NCI-H2081 treated with DMSO at 0.1 percent for 48 hours (cell line): Measurements from ENCODE around the gene HSPB1.
"Not testable (repeated sequence)": the region's sequence is repeated elsewhere in the genome, so short reads cannot be mapped to it uniquely, and the experiment has no call there.

Experiments
- DNase-seq: peaks from one replicate; lab custom pipeline; 2025; lab: John Stamatoyannopoulos, UW

HSPB1 gene

GRCh38 chr7:76281706-76282343 is 20.6 kb upstream of the HSPB1 start:
- no peak for DNase-seq

GRCh38 chr7:76282344-76283253 is 19.9 kb upstream of the HSPB1 start:
- DNase-seq, result no peak

GRCh38 chr7:76283254-76284159 is 19.0 kb upstream of the HSPB1 start:
- no peak for DNase-seq

- no peak for DNase-seq
These were observed 16.7 kb upstream of the HSPB1 start for GRCh38 chr7:76285604-76286374.

- no peak for DNase-seq
These were observed 15.6 kb upstream of the HSPB1 start for GRCh38 chr7:76286842-76287403.

- not testable (repeated sequence) for DNase-seq
These were observed 11.6 kb upstream of the HSPB1 start for GRCh38 chr7:76290847-76291350.

- peak; percentile 63 for DNase-seq
These were observed 10.9 kb upstream of the HSPB1 start for GRCh38 chr7:76291351-76292212.

- DNase-seq, result no peak
These were observed 10.3 kb upstream of the HSPB1 start for GRCh38 chr7:76292213-76292573.

GRCh38 chr7:76292911-76293310 is 9.6 kb upstream of the HSPB1 start:
- DNase-seq, result not testable (repeated sequence)

- DNase-seq, result no peak
These were observed 9.0 kb upstream of the HSPB1 start for GRCh38 chr7:76293407-76293901.

GRCh38 chr7:76294344-76295024 is 8.0 kb upstream of the HSPB1 start:
- DNase-seq, result peak; percentile 66

GRCh38 chr7:76296743-76297740 is 5.4 kb upstream of the HSPB1 start:
- no peak for DNase-seq

- DNase-seq, result no peak
These were observed 2.2 kb upstream of the HSPB1 start for GRCh38 chr7:76300166-76300731.

GRCh38 chr7:76301000-76301399 is 1.5 kb upstream of the HSPB1 start:
- DNase-seq, result no peak

- DNase-seq, result no peak
These were observed 1.0 kb downstream of the HSPB1 start for GRCh38 chr7:76303202-76304147.

- no peak for DNase-seq
These were observed 2.5 kb downstream of the HSPB1 start for GRCh38 chr7:76304888-76305375.
